ENCODE data around the gene TPCN1.

Gene TPCN1

GRCh38 chr12:113239811-113240331 is 18.6 kb downstream of the TPCN1 start:
- in situ Hi-C loops (cut with MboI; ENCODE audit: low sequenced_read_pairs, unreplicated experiment), result no loop called here
- no peak for TF ChIP-seq CTCF (IDR thresholded peaks at IDR 0.05; ENCODE audit: borderline replicate concordance, control extremely low read depth, extremely low read depth, insufficient read depth, missing control alignments)
- DNase-seq (ENCODE audit: low spot score), result no peak

GRCh38 chr12:113240395-113240794 is 19.1 kb downstream of the TPCN1 start:
- TF ChIP-seq CTCF (IDR thresholded peaks at IDR 0.05; ENCODE audit: borderline replicate concordance, control extremely low read depth, extremely low read depth, insufficient read depth, missing control alignments), result no peak
- DNase-seq (ENCODE audit: low spot score), result no peak
- in situ Hi-C loops (cut with MboI; ENCODE audit: low sequenced_read_pairs, unreplicated experiment), result no loop called here

GRCh38 chr12:113241191-113242025 is 20.1 kb downstream of the TPCN1 start:
- DNase-seq (ENCODE audit: low spot score), result no peak
- no peak for TF ChIP-seq CTCF (IDR thresholded peaks at IDR 0.05; ENCODE audit: borderline replicate concordance, control extremely low read depth, extremely low read depth, insufficient read depth, missing control alignments)
- in situ Hi-C loops (cut with MboI; ENCODE audit: low sequenced_read_pairs, unreplicated experiment), result no loop called here

GRCh38 chr12:113242026-113242418 is 20.8 kb downstream of the TPCN1 start:
- no peak for DNase-seq (ENCODE audit: low spot score)
- in situ Hi-C loops (cut with MboI; ENCODE audit: low sequenced_read_pairs, unreplicated experiment), result no loop called here
- TF ChIP-seq CTCF (IDR thresholded peaks at IDR 0.05; ENCODE audit: borderline replicate concordance, control extremely low read depth, extremely low read depth, insufficient read depth, missing control alignments), result no peak

- in situ Hi-C loops (cut with MboI; ENCODE audit: low sequenced_read_pairs, unreplicated experiment), result no loop called here
- no peak for TF ChIP-seq CTCF (IDR thresholded peaks at IDR 0.05; ENCODE audit: borderline replicate concordance, control extremely low read depth, extremely low read depth, insufficient read depth, missing control alignments)
- no peak for DNase-seq (ENCODE audit: low spot score)
These were observed 21.3 kb downstream of the TPCN1 start for GRCh38 chr12:113242560-113242959.

GRCh38 chr12:113244047-113244460 is 22.8 kb downstream of the TPCN1 start:
- TF ChIP-seq CTCF (IDR thresholded peaks at IDR 0.05; ENCODE audit: borderline replicate concordance, control extremely low read depth, extremely low read depth, insufficient read depth, missing control alignments), result no peak
- DNase-seq (ENCODE audit: low spot score), result no peak
- in situ Hi-C loops (cut with MboI; ENCODE audit: low sequenced_read_pairs, unreplicated experiment), result no loop called here
